H9 (cell line): ENCODE results near the gene MBP. TPM values are rescaled to one million over a fixed set of nuclear protein-coding genes. Genes with fewer than 3 reads are reported as not detected.
A peak's percentile ranks its signal among the peaks of the same experiment; 100 is the strongest.

Source experiments
- DNase-seq: peaks from one replicate; pipeline ENCODE4 v3.0.0-alpha.2; 2017
- H2AFZ ChIP-seq: one replicate; pipeline ENCODE4 v1.6.1; 2013; ENCODE audit warnings: mild to moderate bottlenecking, low read length, control low read depth, moderate library complexity
- H2AK5ac ChIP-seq: 2 replicates; pipeline ENCODE4 v1.6.1; 2013; ENCODE audit warnings: low read length, control low read depth, mixed read lengths; ENCODE audit not compliant: insufficient read length
- H2BK120ac ChIP-seq: one replicate; pipeline ENCODE4 v1.6.1; 2013; ENCODE audit warnings: low read depth, mild to moderate bottlenecking, low read length, control low read depth, inconsistent platforms; ENCODE audit not compliant: poor library complexity, severe bottlenecking
- H2BK12ac ChIP-seq: 2 replicates; pipeline ENCODE4 v1.6.1; 2013; ENCODE audit warnings: low read length, control low read depth, mixed read lengths, low read depth; ENCODE audit not compliant: insufficient read length
- H2BK15ac ChIP-seq: 2 replicates; pipeline ENCODE4 v1.6.1; 2013; ENCODE audit warnings: low read depth, low read length, control low read depth
- H2BK20ac ChIP-seq: one replicate; pipeline ENCODE4 v1.6.1; 2013; ENCODE audit warnings: low read depth, mild to moderate bottlenecking, low read length, control low read depth, inconsistent platforms; ENCODE audit not compliant: poor library complexity, severe bottlenecking
- H2BK5ac ChIP-seq: 2 replicates; pipeline ENCODE4 v1.6.1; 2013; ENCODE audit warnings: low read length, control low read depth, mixed read lengths; ENCODE audit not compliant: insufficient read length
- H3K14ac ChIP-seq: 2 replicates; pipeline ENCODE4 v1.6.1; 2013; ENCODE audit warnings: low read length, control low read depth; ENCODE audit not compliant: insufficient read depth
- H3K18ac ChIP-seq: 2 replicates; pipeline ENCODE4 v1.6.1; 2013; ENCODE audit warnings: low read depth, mild to moderate bottlenecking, mixed read lengths, low read length, control low read depth; ENCODE audit not compliant: insufficient read length
- H3K23ac ChIP-seq: 2 replicates; pipeline ENCODE4 v1.6.1; 2013; ENCODE audit warnings: low read length, control low read depth, mixed read lengths, low read depth; ENCODE audit not compliant: insufficient read length
- H3K23me2 ChIP-seq: 2 replicates; pipeline ENCODE4 v1.6.1; 2013; ENCODE audit warnings: low read depth, mild to moderate bottlenecking, mixed read lengths, low read length, control low read depth; ENCODE audit not compliant: insufficient read length, poor library complexity, severe bottlenecking
- H3K27ac ChIP-seq: 2 replicates; pipeline ENCODE4 v1.5.1; 2013; ENCODE audit warnings: low read length, control low read depth, mixed read lengths, low read depth; ENCODE audit not compliant: insufficient read length
- H3K27me3 ChIP-seq: 2 replicates; pipeline ENCODE4 v1.6.1; 2013; ENCODE audit warnings: low read length, control low read depth, inconsistent platforms; ENCODE audit not compliant: insufficient read depth
- H3K4ac ChIP-seq: 2 replicates; pipeline ENCODE4 v1.6.1; 2013; ENCODE audit warnings: low read depth, mild to moderate bottlenecking, control low read depth, inconsistent platforms, low read length, moderate library complexity
- H3K4me1 ChIP-seq: 2 replicates; pipeline ENCODE4 v1.6.1; 2013; ENCODE audit warnings: low read length, control low read depth, inconsistent platforms; ENCODE audit not compliant: insufficient read depth
- H3K4me2 ChIP-seq: 2 replicates; pipeline ENCODE4 v1.6.1; 2013; ENCODE audit warnings: low read length, control low read depth, mixed read lengths; ENCODE audit not compliant: insufficient read length, insufficient read depth
- H3K56ac ChIP-seq: 2 replicates; pipeline ENCODE4 v1.6.1; 2013; ENCODE audit warnings: low read depth, mild to moderate bottlenecking, mixed read lengths, low read length, control low read depth; ENCODE audit not compliant: insufficient read length
- H3K79me1 ChIP-seq: 2 replicates; pipeline ENCODE4 v1.6.1; 2013; ENCODE audit warnings: low read depth, mild to moderate bottlenecking, moderate library complexity, low read length, control low read depth, inconsistent platforms; ENCODE audit not compliant: insufficient read depth, poor library complexity, severe bottlenecking
- H3K79me2 ChIP-seq: 2 replicates; pipeline ENCODE4 v1.6.1; 2013; ENCODE audit warnings: low read length, control low read depth, inconsistent platforms; ENCODE audit not compliant: insufficient read depth
- H3K9ac ChIP-seq: 2 replicates; pipeline ENCODE4 v1.6.1; 2013; ENCODE audit warnings: low read length, control low read depth, mixed read lengths; ENCODE audit not compliant: insufficient read length; ENCODE audit errors: extremely low read depth
- H3K9me3 ChIP-seq: one replicate; pipeline ENCODE4 v1.6.1; 2013; ENCODE audit warnings: low read depth, low read length, inconsistent platforms; ENCODE audit not compliant: control insufficient read depth
- H3T11ph ChIP-seq: one replicate; pipeline ENCODE4 v1.6.1; 2013; ENCODE audit warnings: mild to moderate bottlenecking, low read length, control low read depth, inconsistent platforms
- H4K20me1 ChIP-seq: one replicate; pipeline ENCODE4 v1.6.1; 2013; ENCODE audit not compliant: control insufficient read depth, insufficient read length, insufficient read depth
- H4K5ac ChIP-seq: 2 replicates; pipeline ENCODE4 v1.6.1; 2013; ENCODE audit warnings: low read depth, mild to moderate bottlenecking, mixed read lengths, low read length, control low read depth; ENCODE audit not compliant: insufficient read length
- H4K8ac ChIP-seq: replicated peaks from 2 replicates; pipeline ENCODE4 v1.6.1; 2013; ENCODE audit warnings: low read length, control low read depth, mixed read lengths, low read depth; ENCODE audit not compliant: insufficient read length
- H4K91ac ChIP-seq: 2 replicates; pipeline ENCODE4 v1.6.1; 2013; ENCODE audit warnings: low read depth, mild to moderate bottlenecking, moderate library complexity, mixed read lengths, low read length, control low read depth; ENCODE audit not compliant: insufficient read length
- H3K27ac Mint-ChIP-seq, 3 experiments: 2 replicates in 2 of 3; 3 replicates in 1 of 3; pipeline ENCODE4 v1.8.0; 2020 to 2021; ENCODE audit warnings: mixed read lengths in 3 of 3, mild to moderate bottlenecking in 1 of 3, moderate library complexity in 1 of 3
- H3K27me3 Mint-ChIP-seq: 2 replicates; pipeline ENCODE4 v1.8.0; 2021; ENCODE audit warnings: low read depth, mild to moderate bottlenecking, moderate library complexity, mixed read lengths
- H3K36me3 Mint-ChIP-seq, 3 experiments: 2 replicates in 2 of 3; 3 replicates in 1 of 3; pipeline ENCODE4 v1.8.0; 2020 to 2021; ENCODE audit warnings: low read depth in 3 of 3, mixed read lengths in 3 of 3; ENCODE audit not compliant: insufficient read depth in 1 of 3
- H3K4me1 Mint-ChIP-seq, 2 experiments: 2 replicates each; pipeline ENCODE4 v1.8.0; 2020; ENCODE audit warnings: mixed read lengths in 2 of 2
- H3K4me3 Mint-ChIP-seq, 2 experiments: 2 replicates in 1 of 2; 3 replicates in 1 of 2; pipeline ENCODE4 v1.8.0; 2020 to 2021; ENCODE audit warnings: mild to moderate bottlenecking in 2 of 2, mixed read lengths in 2 of 2, moderate library complexity in 1 of 2
- H3K9me3 Mint-ChIP-seq, 2 experiments: 2 replicates in 1 of 2; 3 replicates in 1 of 2; pipeline ENCODE4 v1.8.0; 2020; ENCODE audit warnings: mild to moderate bottlenecking in 2 of 2, mixed read lengths in 2 of 2, moderate library complexity in 1 of 2
- CTCF ChIP-seq: fragments of 200-600 bp; sonication (generic); conservative IDR thresholded peaks from 3 replicates; pipeline ENCODE4 v1.8.0; 2021; ENCODE audit warnings: antibody characterized with exemption, mild to moderate bottlenecking
- WGBS: extraction: QIAGEN DNeasy Blood & Tissue Kit; methylation state at CpG from one replicate; pipeline ENCODE4 v1.1.7; 2013; ENCODE audit warnings: missing lambda C conversion rate, low lambda C conversion rate, mixed read lengths; ENCODE audit not compliant: insufficient read length; ENCODE audit errors: extremely low coverage; 5-methylcytosine and 5-hydroxymethylcytosine counted together
- total RNA-seq: library from RNA; stranded (reverse); gene quantifications from 2 replicates; pipeline ENCODE4 v1.2.1, GENCODE V29; 2021

Gene MBP
- total RNA-seq, 1 experiment from 2014 or later, result 8.6 TPM

DNA sequence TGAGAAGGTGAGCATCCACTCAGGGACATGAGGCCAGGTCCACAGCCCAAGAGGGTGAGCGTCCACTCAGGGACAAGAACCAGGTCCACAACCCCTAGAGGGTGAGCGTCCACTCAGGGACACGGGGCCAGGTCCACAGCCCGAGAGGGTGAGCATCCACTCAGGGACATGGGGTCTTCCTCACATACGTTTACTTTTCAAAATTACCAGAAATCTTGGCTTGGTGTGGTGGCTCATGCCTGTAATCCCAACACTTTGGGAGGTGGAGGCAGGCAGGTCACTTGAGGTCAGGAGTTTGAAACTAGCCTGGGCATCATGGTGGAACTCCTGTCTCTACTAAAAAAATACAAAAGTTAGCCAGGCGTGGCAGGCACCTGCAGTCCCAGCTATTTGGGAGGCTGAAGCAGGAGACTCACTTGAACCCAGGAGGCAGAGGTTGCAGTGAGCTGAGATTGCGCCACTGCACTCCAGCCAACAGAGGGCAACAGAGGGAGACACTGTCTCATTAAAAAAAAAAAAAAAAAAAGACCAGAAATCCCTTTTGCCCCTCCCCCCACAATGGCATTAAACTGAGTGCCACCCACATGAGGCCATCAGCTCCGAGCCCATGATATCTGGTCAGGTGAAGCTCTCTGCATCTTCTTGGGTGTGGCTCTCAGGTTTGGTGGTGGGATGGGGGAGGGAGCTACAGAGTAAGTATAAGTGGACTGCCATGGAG, 9.0 kb upstream of the MBP start:
- Histone ChIP-seq H3K9me3 (peaks cover 10% of the 10 kb centered on the region), H3K4me2 (no peak overlapping the region), H2BK12ac (no peak overlapping the region), H3K14ac (no peak overlapping the region), H3K4ac (no peak overlapping the region), H3K27ac (no peak overlapping the region), H2BK15ac (no peak overlapping the region), H3K56ac (no peak overlapping the region), H3K23me2 (no peaks in the 10 kb centered on the region), H3K79me2 (no peaks in the 10 kb centered on the region), H3K4me1 (no peaks in the 10 kb centered on the region), H4K91ac (no peak overlapping the region), H2BK20ac (no peak overlapping the region), H4K8ac (no peak overlapping the region), H4K5ac (no peak overlapping the region), H3K9ac (no peak overlapping the region), H3K79me1 (no peaks in the 10 kb centered on the region), H2AK5ac (no peak overlapping the region), H2AFZ (no peak overlapping the region), H3K23ac (no peak overlapping the region), H4K20me1 (no peaks in the 10 kb centered on the region), H3K27me3 (no peaks in the 10 kb centered on the region), H2BK5ac (no peak overlapping the region), H2BK120ac (no peak overlapping the region), H3K18ac (no peak overlapping the region), H3T11ph (no peak overlapping the region)
- Mint-ChIP-seq H3K27me3 (peaks cover 8% of the 10 kb centered on the region), H3K9me3 (peaks cover 34 to 36% of the 10 kb centered on the region in 2 experiments), H3K4me3 (no peak overlapping the region), H3K4me1 (no peaks in the 10 kb centered on the region), H3K36me3 (peaks cover 21 to 32% (median 24%) of the 10 kb centered on the region in 3 experiments), H3K27ac (no peak overlapping the region)
- WGBS, result no CpG with 5 or more reads among the region's 8 CpGs
- DNase-seq, result no peak
- TF ChIP-seq CTCF, result peak; percentile 50; the same call in 2 of the 3 replicates
